GM12878 (cell line): ENCODE results near the gene NLGN2. TPM values are rescaled to one million over a fixed set of nuclear protein-coding genes. Genes with fewer than 3 reads are reported as not detected.
A peak's percentile ranks its signal among the peaks of the same experiment; 100 is the strongest.

ENCODE experiments used
- ATF2 ChIP-seq: IDR thresholded peaks from 2 replicates; pipeline ENCODE4 v1.6.1; 2012; ENCODE audit warnings: low read length, inconsistent platforms
- ATF7 ChIP-seq: fragments of 450-650 bp; IDR thresholded peaks from 2 replicates; pipeline ENCODE4 v1.6.1; 2016; ENCODE audit warnings: low read depth, mild to moderate bottlenecking
- BCL11A ChIP-seq: IDR thresholded peaks from 2 replicates; pipeline ENCODE4 v1.6.1; 2011; ENCODE audit warnings: low read depth, low read length
- BMI1 ChIP-seq: fragments of 450-650 bp; IDR thresholded peaks from 2 replicates; pipeline ENCODE4 v1.6.1; 2016; ENCODE audit warnings: mild to moderate bottlenecking, moderate library complexity, borderline replicate concordance
- CBX3 ChIP-seq: fragments of 200-600 bp; sonication (generic); IDR thresholded peaks from 2 replicates; pipeline ENCODE4 v1.6.1; 2016; ENCODE audit warnings: low read depth, borderline replicate concordance
- CEBPZ ChIP-seq: fragments of 150-350 bp; IDR thresholded peaks from 2 replicates; pipeline ENCODE4 v1.6.1; 2016; ENCODE audit warnings: low read depth, low read length
- CHD4 ChIP-seq: fragments of 200-600 bp; sonication (generic); IDR thresholded peaks from 2 replicates; pipeline ENCODE4 v1.6.1; 2016; ENCODE audit warnings: mild to moderate bottlenecking
- E2F4 ChIP-seq: IDR thresholded peaks from 2 replicates; pipeline ENCODE4 v1.6.1; 2012; ENCODE audit warnings: low read depth, low read length, improper control_type of control experiment
- ETV6 ChIP-seq, 2 experiments: fragments of 450-650 bp in 1 of 2; IDR thresholded peaks in 1 of 2; conservative IDR thresholded peaks in 1 of 2; 2 replicates each; pipeline ENCODE4 v1.6.1; 2014; ENCODE audit warnings: antibody characterized with exemption in 1 of 2, borderline replicate concordance in 1 of 2, low read depth in 1 of 2, mild to moderate bottlenecking in 1 of 2, moderate library complexity in 1 of 2
- EZH2 ChIP-seq: IDR thresholded peaks from 2 replicates; pipeline ENCODE4 v1.6.1; 2012; ENCODE audit warnings: low read depth, mild to moderate bottlenecking, control low read depth, inconsistent platforms, low read length, borderline replicate concordance; ENCODE audit not compliant: control insufficient read depth
- IKZF1 ChIP-seq: fragments of 450-650 bp; conservative IDR thresholded peaks from 2 replicates; pipeline ENCODE4 v1.6.1; 2017; ENCODE audit warnings: antibody characterized with exemption, mild to moderate bottlenecking
- JUNB ChIP-seq: IDR thresholded peaks from 2 replicates; pipeline ENCODE4 v1.6.1; 2016; ENCODE audit warnings: antibody characterized with exemption, mild to moderate bottlenecking
- KAT2A ChIP-seq: conservative IDR thresholded peaks from 2 replicates; pipeline ENCODE4 v1.6.1; 2011; ENCODE audit warnings: low read depth, low read length; ENCODE audit not compliant: control insufficient read depth
- MAX ChIP-seq: IDR thresholded peaks from 2 replicates; pipeline ENCODE4 v1.6.1; 2012; ENCODE audit warnings: low read depth, low read length, improper control_type of control experiment
- MTA2 ChIP-seq: fragments of 450-650 bp; IDR thresholded peaks from 2 replicates; pipeline ENCODE4 v1.6.1; 2016; ENCODE audit warnings: low read depth, mild to moderate bottlenecking, moderate library complexity
- MTA3 ChIP-seq: IDR thresholded peaks from 2 replicates; pipeline ENCODE4 v1.6.1; 2012; ENCODE audit warnings: low read length, inconsistent platforms, borderline replicate concordance
- NFIC ChIP-seq: IDR thresholded peaks from 2 replicates; pipeline ENCODE4 v1.6.1; 2012; ENCODE audit warnings: low read depth, mild to moderate bottlenecking, inconsistent platforms, low read length, moderate library complexity
- POLR2AphosphoS5 ChIP-seq: IDR thresholded peaks from 2 replicates; pipeline ENCODE4 v1.6.1; 2011; ENCODE audit warnings: mild to moderate bottlenecking, low read length, inconsistent platforms
- RAD51 ChIP-seq: fragments of 450-650 bp; IDR thresholded peaks from 2 replicates; pipeline ENCODE4 v1.6.1; 2016; ENCODE audit warnings: moderate library complexity, mild to moderate bottlenecking, inconsistent platforms
- SKIL ChIP-seq: fragments of 450-650 bp; IDR thresholded peaks from 2 replicates; pipeline ENCODE4 v1.6.1; 2017; ENCODE audit warnings: mild to moderate bottlenecking, low read depth, inconsistent platforms; ENCODE audit not compliant: poor library complexity, severe bottlenecking
- SUZ12 ChIP-seq: fragments of 200-600 bp; sonication (generic); IDR thresholded peaks from one replicate; pipeline ENCODE4 v1.6.1; 2018; ENCODE audit warnings: antibody characterized with exemption, mild to moderate bottlenecking; ENCODE audit not compliant: unreplicated experiment
- TAF1 ChIP-seq: IDR thresholded peaks from 2 replicates; pipeline ENCODE4 v1.6.1; 2011; ENCODE audit warnings: mild to moderate bottlenecking, low read depth, low read length, borderline replicate concordance
- WRNIP1 ChIP-seq: IDR thresholded peaks from 2 replicates; pipeline ENCODE4 v1.6.1; 2011; ENCODE audit warnings: low read depth, low read length, improper control_type of control experiment, borderline replicate concordance
- polyA plus RNA-seq, 11 experiments: library from polyadenylated mRNA; depleted of rRNA in 4 of 11; unstranded in 6 of 11; stranded (reverse) in 5 of 11; fragments of >200 nt; fragmentation: Nextera tagmentation in 4 of 11; fragmentation: Illumina TruSeq in 1 of 11; extraction: Ambion mirVana in 4 of 11; extraction: Trizol in 1 of 11; gene quantifications; 1 replicate in 1 of 11; 2 replicates in 10 of 11; pipeline versions ENCODE4 v1.2.1 to v1.2.3, GENCODE V29; 2011 to 2016; ENCODE audit warnings: inconsistent platforms in 2 of 11, missing spikeins in 2 of 11, low read depth in 1 of 11
- total RNA-seq, 4 experiments: library from RNA; depleted of rRNA in 3 of 4; stranded (reverse); fragments of >200 nt in 3 of 4; fragmentation: Illumina TruSeq in 1 of 4; extraction: Trizol in 1 of 4; gene quantifications; 2 replicates each; pipeline versions ENCODE4 v1.2.1 to v1.2.3, GENCODE V29; 2013 to 2021

The NLGN2 gene
- total and polyA plus RNA-seq, 10 of the 15 experiments (the other 5 are each of a cell fraction or from before 2014, with no cell fraction given): 0.02 to 0.87 (median 0.11) TPM; not detected in 2

GRCh38 chr17:7440834-7441195 lies 33.2 kb downstream of the NLGN2 start (continued):
- TF ChIP-seq CEBPZ (no peak), BCL11A (no peak), CHD4 (no peak), MTA3 (no peak), EZH2 (no peak), KAT2A (no peak), SKIL (no peak), E2F4 (no peak), JUNB (no peak), ATF2 (no peak), ATF7 (no peak), ETV6 (conservative IDR thresholded peaks at IDR 0.05 in 1 of 2, IDR thresholded peaks at IDR 0.05 in 1 of 2; ENCODE audit: borderline replicate concordance in 1 of 2, low read depth in 1 of 2) (no peak), POLR2AphosphoS5 (no peak), BMI1 (no peak), MAX (no peak), IKZF1 (no peak), CBX3 (no peak), WRNIP1 (no peak), RAD51 (no peak), NFIC (no peak), MTA2 (peak; percentile 40; the same call in 1 of the 2 replicates), TAF1 (no peak), SUZ12 (no peak)
